H1 (cell line): ENCODE measurements around the gene TMX2.
"Not testable (repeated sequence)": the region's sequence is repeated elsewhere in the genome, so short reads cannot be mapped to it uniquely, and the experiment has no call there.

Experiments
- EGR1 ChIP-seq: IDR thresholded peaks from 2 replicates; pipeline ENCODE4 v1.6.1; 2011; ENCODE audit warnings: low read depth, low read length, borderline replicate concordance
- NRF1 ChIP-seq: IDR thresholded peaks from 2 replicates; pipeline ENCODE4 v1.6.1; 2011; ENCODE audit warnings: mild to moderate bottlenecking, low read depth, low read length, improper control_type of control experiment
- POLR2A ChIP-seq, 2 experiments: IDR thresholded peaks; 1 replicate in 1 of 2; 2 replicates in 1 of 2; pipeline ENCODE4 v1.6.1; 2011; ENCODE audit warnings: low read depth in 2 of 2, low read length in 2 of 2, mild to moderate bottlenecking in 2 of 2; ENCODE audit errors: control extremely low read depth in 1 of 2
- RAD21 ChIP-seq, 2 experiments: IDR thresholded peaks in 1 of 2; conservative IDR thresholded peaks in 1 of 2; 2 replicates each; pipeline ENCODE4 v1.6.1; 2011; ENCODE audit warnings: low read depth in 2 of 2, low read length in 2 of 2, improper control_type of control experiment in 1 of 2, inconsistent platforms in 1 of 2, mild to moderate bottlenecking in 1 of 2, moderate library complexity in 1 of 2
- RNF2 ChIP-seq: fragments of 200-900, 300-1000 bp; sonication (generic); IDR thresholded peaks from 2 replicates; pipeline ENCODE4 v1.7.1; 2016; ENCODE audit warnings: borderline replicate concordance, low read depth, mild to moderate bottlenecking, antibody characterized with exemption, low read length; ENCODE audit not compliant: poor library complexity, severe bottlenecking; ENCODE audit errors: missing control alignments
- SRF ChIP-seq: IDR thresholded peaks from 2 replicates; pipeline ENCODE4 v1.6.1; 2011; ENCODE audit warnings: mild to moderate bottlenecking, low read depth, low read length, moderate library complexity
- ZNF274 ChIP-seq: IDR thresholded peaks from 2 replicates; pipeline ENCODE4 v1.7.0; 2012; ENCODE audit warnings: low read length, borderline replicate concordance; ENCODE audit errors: extremely low read depth
- TF ChIP-seq, protein P1 (sequence below), 3 experiments: IDR thresholded peaks; 1 replicate in 2 of 3; 2 replicates in 1 of 3; pipeline versions ENCODE4 v1.5.1 to v1.6.1; 2011; ENCODE audit warnings: low read length in 3 of 3, mild to moderate bottlenecking in 3 of 3, inconsistent platforms in 2 of 3, low read depth in 1 of 3, moderate library complexity in 1 of 3; ENCODE audit not compliant: insufficient read depth in 1 of 3; ENCODE audit errors: control extremely low read depth in 1 of 3

DNA sequence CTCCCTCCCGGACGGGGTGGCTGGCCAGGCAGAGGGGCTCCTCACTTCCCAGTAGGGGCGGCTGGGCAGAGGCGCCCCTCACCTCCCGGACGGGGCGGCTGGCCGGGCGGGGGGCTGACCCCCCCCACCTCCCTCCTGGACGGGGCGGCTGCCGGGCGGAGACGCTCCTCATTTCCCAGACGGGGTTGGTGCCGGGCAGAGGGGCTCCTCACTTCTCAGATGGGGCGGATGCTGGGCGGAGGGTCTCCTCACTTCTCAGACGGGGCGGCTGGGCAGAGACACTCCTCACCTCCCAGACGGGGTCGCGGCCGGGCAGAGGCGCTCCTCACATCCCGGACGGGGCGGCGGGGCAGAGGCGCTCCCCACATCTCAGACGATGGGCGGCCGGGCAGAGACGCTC is 4.3 kb downstream of the TMX2 start:
- not testable (repeated sequence) for TF ChIP-seq RNF2; POLR2A (IDR thresholded peaks at IDR 0.05; ENCODE audit: control extremely low read depth in 1 of 2, low read depth in 2 of 2, low read length in 2 of 2); RAD21 (IDR thresholded peaks at IDR 0.05 in 1 of 2, conservative IDR thresholded peaks at IDR 0.05 in 1 of 2; ENCODE audit: low read depth in 2 of 2, low read length in 2 of 2); ZNF274; EGR1; SRF; NRF1
- TF ChIP-seq, protein P1, sequence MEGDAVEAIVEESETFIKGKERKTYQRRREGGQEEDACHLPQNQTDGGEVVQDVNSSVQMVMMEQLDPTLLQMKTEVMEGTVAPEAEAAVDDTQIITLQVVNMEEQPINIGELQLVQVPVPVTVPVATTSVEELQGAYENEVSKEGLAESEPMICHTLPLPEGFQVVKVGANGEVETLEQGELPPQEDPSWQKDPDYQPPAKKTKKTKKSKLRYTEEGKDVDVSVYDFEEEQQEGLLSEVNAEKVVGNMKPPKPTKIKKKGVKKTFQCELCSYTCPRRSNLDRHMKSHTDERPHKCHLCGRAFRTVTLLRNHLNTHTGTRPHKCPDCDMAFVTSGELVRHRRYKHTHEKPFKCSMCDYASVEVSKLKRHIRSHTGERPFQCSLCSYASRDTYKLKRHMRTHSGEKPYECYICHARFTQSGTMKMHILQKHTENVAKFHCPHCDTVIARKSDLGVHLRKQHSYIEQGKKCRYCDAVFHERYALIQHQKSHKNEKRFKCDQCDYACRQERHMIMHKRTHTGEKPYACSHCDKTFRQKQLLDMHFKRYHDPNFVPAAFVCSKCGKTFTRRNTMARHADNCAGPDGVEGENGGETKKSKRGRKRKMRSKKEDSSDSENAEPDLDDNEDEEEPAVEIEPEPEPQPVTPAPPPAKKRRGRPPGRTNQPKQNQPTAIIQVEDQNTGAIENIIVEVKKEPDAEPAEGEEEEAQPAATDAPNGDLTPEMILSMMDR (IDR thresholded peaks at IDR 0.05; ENCODE audit: control extremely low read depth in 1 of 3, insufficient read depth in 1 of 3, low read depth in 1 of 3, low read length in 3 of 3) = not testable (repeated sequence)
